NAMALWA (cell line): ENCODE data around the gene CRB1.
A peak's percentile ranks its signal among the peaks of the same experiment; 100 is the strongest.

Experiments used
- DNase-seq: peaks from one replicate; pipeline ENCODE4 v3.0.0-alpha.2; 2015; ENCODE audit warnings: low spot score

The CRB1 gene

DNA sequence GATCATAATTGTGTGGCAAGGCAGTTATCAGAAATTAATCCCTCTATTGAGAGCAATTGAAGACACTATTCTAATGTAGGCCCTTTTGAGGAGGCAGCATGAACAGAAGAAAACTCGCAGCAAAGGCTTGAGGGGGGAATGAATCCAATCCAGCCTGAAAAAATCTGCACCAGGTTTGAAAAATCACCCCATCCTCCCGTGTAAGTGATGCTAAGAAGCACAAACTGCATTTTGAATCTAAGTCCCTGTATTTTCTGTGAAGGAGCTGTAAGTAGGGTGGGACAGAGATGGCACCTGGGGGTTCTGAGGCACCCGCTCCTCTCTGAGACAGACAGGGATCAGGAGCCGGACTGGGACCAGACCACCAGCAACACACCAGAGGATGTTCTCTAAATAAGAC is at the start of gene CRB1:
CRB1 (plus strand) TSS at position 241 of the 400 bp plus-strand sequence. CDS start 161 bp downstream, outside the sequence.
- peak; percentile 14 for DNase-seq

DNA sequence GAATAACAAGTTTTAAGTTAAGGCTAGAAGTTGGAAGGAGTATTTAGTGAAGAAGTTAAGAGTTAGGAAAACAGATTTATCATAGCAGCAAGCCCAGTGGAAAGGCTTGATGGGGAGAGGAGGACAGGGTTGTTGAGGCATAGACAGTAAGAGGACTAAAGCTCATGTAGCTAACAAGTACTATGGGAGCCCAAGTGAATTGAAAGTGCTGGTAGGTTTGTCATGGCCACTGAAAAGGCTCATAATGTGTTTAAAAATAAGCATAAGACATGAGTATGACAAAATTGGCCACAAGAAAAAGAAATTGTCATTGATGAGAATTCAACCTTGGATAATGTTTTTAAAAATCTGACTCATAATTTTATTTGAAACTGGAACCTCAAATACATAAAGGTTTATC is 49.2 kb upstream of the CRB1 start:
- no peak for DNase-seq

DNA sequence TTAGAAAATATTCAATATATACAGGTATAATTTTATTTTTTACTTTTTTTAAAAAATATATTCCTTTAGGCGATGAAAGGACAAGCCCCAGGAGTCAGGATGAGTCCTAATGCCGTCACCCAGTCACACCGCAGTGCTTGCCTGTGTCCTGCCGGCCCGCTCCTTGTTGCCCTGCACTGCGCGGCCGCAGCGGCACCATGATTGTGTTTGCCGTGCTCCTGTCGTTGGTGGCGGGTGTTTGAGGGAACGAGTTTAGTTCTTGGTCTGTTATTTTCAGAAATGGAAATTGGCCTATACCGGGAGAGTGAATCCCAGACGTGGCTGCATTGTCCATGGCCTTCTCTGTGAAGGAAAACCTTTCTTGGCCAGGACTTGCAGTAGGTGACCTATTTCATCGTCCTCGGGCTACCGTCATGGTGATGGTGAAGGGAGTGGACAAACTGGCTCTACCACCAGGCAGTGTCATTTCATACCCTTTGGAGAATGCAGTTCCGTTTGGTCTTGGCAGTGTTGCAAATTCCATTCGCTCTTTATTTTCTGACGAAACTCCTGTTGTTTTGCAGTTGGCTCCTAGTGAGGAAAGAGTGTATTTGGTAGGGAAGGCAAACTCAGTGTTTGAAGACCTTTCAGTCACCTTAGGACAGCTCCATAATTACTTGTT is 45.9 kb upstream of the CRB1 start:
- no peak for DNase-seq

DNA sequence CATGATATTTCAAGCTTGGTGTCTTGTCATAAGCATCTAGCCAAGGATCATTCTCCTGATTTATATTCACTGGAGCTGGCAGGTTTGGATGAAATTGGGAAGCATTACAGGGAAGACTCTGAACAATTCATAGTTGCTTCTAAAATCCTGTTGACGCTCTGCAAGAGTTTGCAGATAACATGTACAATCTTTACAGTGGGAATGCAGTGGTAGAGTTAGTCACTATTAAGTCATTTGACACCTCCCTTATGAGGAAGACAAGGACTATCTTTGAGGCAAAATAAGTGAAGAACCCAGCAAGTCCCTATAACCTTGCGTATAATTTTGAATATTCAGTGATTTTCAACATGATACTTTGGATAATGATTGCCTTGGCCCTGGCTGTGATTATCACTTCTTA is 45.3 kb upstream of the CRB1 start:
- no peak for DNase-seq

DNA sequence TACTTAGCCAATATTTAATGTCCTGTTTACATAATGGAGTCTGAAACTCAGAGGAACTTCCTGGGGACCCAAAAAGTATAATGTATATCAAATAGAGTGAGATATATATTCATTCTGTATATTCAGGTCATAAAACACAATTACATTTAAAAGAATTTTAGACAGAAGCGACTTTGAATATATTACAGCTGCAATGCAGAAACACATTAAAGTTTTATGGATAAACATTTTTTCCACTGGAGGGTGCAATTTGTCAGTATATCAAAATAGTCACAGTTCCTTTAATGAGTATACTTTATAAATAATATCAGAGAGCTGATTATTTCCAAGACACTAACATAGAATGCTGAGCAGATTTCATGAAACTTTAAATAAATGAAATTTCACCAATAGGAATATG is 43.9 kb upstream of the CRB1 start:
- peak; percentile 18 for DNase-seq

DNA sequence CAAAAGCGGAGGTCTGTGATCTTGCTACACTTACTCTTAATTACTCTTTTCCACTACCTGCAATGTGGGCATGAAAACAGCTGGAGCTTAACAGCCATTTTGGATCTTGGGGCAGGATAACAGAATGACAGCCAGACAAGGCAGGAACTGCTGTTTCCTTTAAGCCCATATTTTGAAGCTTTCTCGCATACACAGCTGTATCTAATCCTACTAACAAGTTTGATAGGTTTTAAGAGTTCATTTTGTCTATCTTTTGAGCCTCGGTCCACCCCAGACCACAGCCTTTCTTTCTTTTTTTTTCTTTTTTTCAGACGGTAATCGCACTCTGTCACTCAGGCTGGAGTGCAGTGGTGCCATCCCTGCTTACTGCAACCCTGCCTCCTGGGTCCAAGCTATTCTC is 42.4 kb upstream of the CRB1 start:
- DNase-seq: no peak

DNA sequence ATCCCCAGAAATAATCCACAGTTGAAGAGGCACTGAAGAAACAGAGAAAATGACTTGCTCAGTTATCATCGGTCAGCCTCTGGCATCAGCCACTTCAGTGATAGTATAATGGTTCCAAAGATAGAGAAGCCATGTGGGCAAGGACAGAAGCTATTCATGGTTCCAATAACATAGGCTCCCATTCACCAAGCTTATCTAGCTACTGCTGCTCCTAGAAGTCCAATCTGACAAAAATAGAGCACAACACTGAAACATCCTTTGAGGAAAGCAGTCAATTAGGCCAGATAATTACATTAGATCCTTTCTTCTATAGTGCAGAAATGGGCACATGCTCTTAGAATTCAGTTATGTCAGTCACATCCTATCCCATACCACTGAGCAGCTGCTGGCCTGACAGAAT is 33.5 kb upstream of the CRB1 start:
- DNase-seq: no peak

DNA sequence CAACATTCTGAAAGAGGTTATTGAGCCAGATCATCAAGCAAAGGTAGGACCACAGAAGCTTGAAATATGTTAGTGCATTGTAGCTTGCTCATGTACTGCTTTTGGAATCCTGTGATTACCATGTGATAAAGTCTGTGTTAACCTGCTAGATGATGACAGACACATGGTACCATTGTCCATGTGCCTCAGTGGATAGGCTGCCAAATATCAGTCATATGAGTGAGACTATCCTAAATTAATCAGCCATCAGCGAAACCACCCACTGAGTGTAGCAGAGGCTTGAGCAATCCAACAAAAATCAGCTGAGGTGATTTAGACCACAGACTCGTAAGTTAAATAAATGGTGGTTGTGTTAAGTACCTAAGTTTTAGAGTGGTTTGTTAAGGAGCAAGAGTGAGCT is 32.7 kb upstream of the CRB1 start:
- no peak for DNase-seq

DNA sequence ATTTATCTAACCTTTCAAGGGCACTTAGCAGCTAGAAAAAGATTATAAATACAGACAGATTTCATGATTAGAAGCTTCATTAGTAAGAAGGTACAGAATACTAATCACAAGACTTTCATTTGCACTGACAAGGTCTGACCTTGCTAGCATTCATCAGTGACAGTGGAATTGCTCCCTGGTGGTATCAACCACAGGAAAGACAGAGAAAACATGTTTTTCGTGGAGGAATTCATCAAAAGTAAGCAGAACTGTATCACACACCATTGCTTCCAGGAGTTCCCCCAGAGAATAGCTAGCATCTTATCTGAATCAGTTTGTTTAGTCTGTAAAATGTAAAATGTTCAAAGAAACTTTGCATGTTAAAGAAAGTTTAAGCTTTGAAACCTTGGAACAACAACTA is 20.6 kb upstream of the CRB1 start:
- no peak for DNase-seq

DNA sequence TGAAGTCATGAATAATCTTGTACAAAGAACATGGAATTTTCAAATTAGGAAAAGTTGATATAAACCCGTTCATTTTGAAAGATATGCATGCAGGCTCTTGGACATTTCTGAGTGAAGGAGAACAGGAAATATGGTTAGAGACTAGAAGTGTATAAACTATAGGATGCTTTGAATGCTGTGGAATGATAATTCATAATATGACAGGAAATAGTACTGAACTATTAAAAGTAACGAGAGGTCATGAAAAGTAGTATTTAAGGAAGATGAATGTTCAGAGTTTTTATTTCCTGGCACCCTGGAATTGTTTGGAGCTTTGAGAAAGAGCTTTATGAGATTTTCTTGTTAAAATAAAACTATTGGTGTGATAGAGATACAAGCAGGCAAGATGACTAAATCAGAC is 18.7 kb upstream of the CRB1 start:
- DNase-seq: no peak

DNA sequence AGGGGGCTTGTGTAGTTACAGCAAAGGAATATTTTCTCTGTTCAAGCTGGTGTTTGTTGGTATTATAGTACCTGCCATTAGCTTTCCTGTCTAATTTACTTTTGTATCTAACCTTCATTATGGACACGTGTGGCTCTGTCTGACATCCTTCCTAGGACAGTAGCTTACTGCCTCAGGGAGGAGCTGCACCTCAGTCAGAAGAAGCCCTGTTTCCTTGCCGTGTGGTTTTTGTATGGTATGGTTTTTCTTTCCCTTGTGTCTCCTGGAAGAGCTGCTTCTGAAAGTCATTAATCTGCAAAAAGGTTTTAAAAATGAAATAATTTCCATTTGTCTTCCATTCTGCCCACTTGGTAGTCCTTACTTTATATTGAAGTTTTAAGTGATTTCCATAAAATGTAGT is 17.4 kb upstream of the CRB1 start:
- no peak for DNase-seq

DNA sequence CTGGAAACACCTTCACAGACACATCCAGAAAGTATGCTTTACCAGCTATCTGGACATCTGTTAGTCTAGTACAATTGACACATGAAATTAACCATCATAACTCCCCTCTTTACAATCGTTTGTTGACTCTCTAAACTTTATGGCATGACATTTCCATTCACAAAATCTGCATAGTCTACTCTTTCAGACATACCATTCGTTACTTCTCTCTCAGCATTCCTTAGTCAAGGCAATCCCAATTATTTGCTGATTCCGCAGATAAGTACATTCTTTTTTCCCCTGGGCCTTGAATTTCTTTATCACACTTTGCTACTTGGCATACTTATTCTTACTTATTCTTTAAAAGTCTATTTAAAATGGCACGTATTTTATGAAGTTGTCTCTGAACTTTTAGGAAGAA is 15.1 kb upstream of the CRB1 start:
- DNase-seq: no peak

DNA sequence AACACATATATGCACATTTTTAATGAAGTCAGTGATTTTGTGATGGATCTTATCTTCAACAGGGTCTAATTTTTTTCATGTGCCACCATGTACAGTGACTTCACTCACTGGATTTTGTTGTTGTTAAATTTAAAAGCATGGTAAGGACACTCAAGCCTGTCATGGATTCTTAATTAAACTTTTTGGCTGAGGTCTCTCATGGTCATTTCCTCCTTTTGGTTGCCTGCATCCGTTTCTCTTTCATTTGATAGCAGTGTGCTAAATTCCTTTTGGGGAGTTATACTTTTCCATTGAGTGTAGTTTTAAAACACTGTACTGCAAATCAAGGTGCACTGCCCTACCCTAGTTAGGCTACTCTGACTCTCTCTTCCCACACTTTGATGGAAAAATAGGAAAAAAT is 13.2 kb upstream of the CRB1 start:
- no peak for DNase-seq

DNA sequence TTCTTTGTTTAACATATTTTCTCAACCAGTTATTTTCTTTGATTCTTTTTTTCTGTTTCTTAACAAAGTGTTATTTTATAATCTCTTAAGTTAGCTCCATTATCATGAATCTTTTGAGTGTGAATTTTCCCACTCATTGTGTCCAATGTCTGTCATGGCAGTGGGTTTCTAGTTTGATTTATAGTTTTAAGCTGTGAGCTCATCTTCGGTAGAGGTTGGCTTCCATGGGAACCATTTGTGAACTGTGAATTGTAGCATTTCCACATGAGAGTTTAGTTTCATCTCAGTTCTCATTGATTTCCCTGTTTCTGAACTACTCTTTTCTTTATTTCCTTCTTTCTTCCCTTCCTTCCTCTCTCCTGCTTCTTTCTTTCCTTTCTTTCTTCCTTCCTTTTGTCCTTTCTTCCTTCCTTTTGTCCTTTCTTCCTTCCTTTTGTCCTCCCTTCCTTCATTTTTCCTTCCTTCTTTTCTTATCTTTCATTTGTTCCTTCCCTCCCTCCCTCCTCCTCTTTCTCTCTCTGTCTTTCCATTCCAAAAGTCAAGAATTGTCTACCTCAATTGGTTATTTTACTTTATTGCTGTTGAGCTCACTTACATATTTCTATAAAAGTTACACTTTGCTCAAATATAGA is 3.0 kb upstream of the CRB1 start:
- no peak for DNase-seq

DNA sequence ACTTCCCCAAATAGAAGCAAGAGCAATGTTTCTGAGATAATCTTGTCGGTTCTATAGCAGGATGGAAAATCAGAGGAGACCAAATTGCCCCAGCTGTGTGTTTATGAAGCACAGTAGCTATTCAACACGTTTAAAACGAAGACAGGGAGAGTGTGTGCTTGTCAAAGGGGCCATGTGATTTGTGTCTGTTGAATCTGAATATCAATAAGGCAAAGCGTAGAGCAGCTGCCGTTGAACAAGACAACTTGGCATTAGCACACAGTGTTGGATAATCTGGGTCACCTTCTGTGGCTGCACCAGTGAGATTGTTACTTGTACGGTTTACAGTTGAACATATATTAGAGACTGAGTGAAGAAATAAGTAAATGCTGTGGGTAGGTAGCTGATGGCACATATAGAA is 1.0 kb downstream of the CRB1 start:
- no peak for DNase-seq

DNA sequence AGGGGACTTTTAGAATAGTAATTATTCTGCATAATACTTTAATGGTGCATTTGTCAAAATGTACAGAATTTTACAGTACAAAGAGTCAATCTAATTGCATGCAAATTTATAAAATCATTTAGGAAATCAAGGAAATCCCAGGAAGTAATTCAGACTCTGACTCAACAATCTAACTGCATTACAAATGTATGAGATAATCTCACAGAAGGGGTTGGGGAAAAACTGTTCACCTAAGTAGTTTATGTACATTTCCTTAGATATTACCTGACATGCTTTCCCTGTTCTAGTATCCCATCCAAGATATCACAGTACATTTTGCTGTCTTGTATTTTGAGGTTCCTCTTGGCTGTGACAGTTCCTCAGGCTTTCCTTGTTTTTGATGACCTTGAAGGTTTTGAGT is 4.7 kb downstream of the CRB1 start:
- DNase-seq: no peak

DNA sequence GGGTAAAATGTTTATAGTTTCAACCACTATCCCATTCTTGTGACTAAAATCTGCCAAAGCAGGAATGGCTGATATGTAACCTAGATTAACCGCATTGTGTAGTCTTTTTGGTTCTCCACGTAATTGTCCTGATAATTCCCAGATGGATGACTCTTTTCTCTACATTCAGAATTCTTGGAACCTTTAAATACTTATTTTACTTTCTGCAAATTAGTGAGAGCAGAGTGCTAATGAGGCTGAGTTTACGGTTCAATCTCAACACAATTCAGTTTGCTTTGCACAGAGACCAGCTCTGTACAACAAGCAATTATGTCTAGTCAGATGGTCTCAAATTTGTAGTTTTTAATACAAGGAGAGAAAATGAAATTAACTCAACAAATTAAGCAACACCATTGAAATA is 9.1 kb downstream of the CRB1 start:
- no peak for DNase-seq

DNA sequence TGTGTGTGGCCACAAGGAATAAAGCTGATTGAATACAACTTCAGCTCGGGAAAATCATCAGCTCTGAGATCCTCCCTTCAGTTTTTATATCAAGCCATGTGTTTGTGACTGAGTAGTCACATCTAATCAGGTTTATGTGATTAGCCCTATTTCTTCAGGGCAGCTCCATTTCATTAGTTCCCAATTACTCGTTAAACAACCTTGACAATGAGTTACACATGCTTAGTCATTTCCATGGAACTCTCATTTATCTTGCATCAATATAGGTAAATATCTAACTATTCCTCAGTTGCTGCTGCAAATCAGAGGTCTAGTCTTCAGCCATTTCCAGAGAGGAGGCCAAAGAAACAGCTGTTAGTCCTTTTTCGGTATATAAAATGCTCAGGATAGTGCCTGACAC is 16.3 kb downstream of the CRB1 start:
- no peak for DNase-seq

DNA sequence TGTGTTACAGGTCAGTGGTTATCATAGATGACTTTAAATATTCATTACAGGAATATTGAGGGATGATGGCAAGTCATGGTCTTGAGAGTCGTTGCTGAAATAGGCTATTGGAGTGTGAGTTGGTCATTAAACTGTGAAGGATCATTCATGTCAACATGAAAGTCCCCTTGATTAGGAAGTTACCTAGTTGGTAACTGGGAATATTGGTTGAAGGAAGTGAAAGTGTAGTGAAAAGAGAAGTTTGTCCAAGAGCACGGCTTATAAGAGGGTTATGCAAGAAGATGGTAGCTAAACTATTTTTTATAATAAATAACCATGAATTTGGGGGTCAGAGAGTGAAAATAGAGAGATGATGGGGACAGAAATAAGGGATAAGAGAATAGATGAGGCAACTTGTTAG is 16.9 kb downstream of the CRB1 start:
- DNase-seq: no peak

DNA sequence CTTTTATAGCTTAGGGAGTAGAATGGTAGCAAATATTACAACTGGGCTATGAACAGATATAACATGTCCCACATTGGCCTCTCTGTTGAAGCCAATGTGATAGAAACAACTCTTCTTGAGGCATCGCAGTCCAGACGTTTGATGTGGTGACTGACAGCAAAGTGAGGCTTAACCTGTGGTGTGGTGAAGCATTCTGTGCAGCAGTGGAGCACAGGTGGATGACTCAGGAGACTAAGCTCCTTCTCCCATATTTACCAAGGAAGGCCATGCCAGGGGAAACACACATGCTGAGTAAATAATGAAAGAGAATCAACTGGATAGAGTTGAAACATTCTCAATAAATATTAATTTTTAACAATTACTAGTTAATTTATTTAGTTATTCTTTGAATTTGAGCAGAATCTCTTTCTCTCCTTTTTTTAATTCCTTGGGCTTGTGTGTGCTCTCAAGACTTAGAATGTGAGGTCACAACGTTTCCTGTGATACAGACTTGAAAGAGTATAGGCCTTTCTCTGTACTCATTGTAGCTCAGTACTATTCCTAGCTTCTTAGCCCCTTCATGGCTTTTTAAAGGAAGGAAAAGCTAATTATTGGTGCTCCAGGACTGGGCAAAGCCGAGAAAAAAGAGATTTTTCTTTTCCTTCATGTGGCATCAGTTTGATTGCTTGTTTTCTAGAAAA is 17.6 kb downstream of the CRB1 start:
- no peak for DNase-seq

DNA sequence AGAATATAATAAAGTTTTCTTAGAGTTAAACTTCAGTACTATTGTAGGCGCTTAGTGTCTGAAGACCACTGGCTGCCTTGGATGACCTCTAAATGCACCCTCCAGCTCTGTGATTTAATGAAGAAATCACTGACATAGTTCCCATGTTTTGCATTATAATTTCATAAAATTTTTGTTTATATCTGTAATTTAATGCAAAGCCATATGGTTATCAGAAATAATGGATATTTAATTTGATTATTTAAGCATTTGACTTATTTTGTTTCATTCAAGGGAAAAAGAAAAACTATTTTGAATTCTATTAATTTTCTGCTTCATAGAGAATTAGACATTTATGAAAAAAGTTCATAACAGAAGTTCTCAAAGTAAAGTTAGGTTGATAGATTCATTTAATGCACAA is 18.6 kb downstream of the CRB1 start:
- DNase-seq: no peak

DNA sequence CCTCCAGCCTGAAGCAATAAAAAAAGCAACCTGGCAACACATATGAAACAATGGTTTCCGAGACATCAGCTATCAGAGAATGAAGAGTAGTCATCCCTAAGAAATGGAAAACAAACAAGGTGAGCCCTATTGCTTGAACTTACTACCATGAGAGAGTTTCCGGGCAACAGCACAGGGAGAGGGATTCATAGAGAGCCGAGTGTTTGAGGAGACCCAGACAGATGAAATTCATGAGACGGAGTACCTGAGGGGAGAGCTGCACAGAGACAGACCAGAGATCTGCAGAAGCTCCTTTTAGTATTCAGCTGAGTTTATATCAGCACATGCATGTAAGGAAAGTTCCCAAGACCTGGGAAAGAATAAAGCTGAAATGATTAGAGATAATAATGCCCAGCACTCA is 19.8 kb downstream of the CRB1 start:
- DNase-seq: no peak

DNA sequence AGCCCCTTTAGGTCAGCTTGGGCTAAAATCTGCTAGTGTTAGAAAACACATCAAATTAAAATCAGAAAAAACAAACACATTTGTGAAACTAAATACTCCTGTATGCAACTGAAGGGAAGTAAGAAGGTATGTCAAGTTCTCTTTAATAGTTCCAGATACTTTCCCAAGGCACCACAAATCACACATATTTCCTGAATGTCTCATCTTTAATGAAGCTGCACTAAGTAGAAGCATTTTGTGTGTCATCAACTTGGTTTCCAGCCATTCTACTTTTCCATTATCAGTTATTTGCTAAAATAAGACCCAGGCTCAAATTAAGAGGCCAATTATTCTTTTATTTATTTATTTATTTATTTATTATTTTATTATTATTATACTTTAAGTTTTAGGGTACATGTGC is 34.7 kb downstream of the CRB1 start:
- no peak for DNase-seq

DNA sequence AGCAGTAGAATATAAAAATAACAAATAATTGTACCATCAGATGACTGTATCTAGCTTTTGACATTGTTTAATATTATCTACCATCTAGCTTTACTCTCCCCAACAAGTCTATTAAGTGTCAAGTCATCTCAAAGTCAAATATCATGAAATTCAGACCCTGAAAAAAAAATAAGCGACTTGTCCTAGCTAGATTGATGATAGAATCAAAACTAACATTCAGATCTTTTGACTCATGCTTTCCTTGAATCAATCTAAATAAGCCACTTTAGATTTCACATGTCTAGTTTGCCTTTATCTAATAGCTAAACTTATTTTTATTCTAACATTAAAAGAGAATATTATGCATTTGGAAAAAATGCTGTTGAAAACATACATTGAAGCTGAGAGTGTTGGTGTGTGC is 35.4 kb downstream of the CRB1 start:
- no peak for DNase-seq
